Measurements from ENCODE around the gene KIAA0586. TPM values are rescaled to one million over a fixed set of nuclear protein-coding genes. Genes with fewer than 3 reads are reported as not detected.
"Not testable (repeated sequence)": the region's sequence is repeated elsewhere in the genome, so short reads cannot be mapped to it uniquely, and the experiment has no call there.

KIAA0586 gene
- polyA plus RNA-seq, 2 of the 4 experiments (the other 2 are of a cell fraction), result 10.6 to 22.2 TPM

DNA sequence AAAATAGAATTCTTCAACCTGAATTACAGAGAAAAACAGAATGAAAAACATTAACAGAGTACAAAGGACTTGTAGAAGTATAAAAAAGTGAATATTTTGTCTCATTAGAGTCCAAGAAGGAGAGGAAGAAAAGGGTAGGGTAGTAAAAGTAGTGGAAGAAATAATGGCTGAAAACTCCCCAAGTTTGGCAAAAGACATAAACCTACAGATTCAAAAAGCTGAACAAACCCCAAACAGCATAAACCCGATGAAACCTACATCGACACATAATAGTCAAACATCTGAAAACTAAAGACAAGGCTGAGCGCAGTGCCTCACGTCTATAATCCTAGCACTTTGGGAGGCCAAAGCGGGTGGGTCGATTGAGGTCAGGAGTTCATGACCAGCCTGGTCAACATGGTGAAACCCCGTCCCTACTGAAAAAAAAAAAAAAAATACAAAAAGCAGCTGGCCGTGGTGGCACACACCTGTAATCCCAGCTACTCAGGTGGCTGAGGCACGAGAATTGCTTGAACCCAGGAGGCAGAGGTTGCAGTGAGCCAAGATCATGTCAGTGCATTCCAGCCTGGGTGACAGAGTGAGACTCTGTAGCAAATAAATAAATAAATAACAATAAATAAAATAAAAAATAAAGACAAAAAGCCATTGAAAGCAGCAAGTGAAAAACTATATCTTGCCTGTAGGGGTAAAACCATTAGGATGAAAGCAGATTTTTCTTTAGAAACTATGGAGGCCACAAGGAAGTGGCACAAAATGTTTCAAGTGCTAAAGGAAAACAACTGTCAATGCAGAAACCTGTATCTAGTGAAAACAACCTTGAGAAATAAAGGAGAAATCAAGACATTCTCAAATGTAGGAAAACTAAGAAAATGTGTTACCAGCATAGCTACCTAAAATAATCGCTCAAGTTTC, 11.6 kb upstream of the KIAA0586 start (continued):
- TF ChIP-seq, protein P1, sequence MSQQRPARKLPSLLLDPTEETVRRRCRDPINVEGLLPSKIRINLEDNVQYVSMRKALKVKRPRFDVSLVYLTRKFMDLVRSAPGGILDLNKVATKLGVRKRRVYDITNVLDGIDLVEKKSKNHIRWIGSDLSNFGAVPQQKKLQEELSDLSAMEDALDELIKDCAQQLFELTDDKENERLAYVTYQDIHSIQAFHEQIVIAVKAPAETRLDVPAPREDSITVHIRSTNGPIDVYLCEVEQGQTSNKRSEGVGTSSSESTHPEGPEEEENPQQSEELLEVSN (IDR thresholded peaks at IDR 0.05; ENCODE audit: borderline replicate concordance, low read depth), result no peak
- no peak for TF ChIP-seq GATA3 (IDR thresholded peaks at IDR 0.05; ENCODE audit: borderline replicate concordance)
- TF ChIP-seq, protein P2, sequence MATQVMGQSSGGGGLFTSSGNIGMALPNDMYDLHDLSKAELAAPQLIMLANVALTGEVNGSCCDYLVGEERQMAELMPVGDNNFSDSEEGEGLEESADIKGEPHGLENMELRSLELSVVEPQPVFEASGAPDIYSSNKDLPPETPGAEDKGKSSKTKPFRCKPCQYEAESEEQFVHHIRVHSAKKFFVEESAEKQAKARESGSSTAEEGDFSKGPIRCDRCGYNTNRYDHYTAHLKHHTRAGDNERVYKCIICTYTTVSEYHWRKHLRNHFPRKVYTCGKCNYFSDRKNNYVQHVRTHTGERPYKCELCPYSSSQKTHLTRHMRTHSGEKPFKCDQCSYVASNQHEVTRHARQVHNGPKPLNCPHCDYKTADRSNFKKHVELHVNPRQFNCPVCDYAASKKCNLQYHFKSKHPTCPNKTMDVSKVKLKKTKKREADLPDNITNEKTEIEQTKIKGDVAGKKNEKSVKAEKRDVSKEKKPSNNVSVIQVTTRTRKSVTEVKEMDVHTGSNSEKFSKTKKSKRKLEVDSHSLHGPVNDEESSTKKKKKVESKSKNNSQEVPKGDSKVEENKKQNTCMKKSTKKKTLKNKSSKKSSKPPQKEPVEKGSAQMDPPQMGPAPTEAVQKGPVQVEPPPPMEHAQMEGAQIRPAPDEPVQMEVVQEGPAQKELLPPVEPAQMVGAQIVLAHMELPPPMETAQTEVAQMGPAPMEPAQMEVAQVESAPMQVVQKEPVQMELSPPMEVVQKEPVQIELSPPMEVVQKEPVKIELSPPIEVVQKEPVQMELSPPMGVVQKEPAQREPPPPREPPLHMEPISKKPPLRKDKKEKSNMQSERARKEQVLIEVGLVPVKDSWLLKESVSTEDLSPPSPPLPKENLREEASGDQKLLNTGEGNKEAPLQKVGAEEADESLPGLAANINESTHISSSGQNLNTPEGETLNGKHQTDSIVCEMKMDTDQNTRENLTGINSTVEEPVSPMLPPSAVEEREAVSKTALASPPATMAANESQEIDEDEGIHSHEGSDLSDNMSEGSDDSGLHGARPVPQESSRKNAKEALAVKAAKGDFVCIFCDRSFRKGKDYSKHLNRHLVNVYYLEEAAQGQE (IDR thresholded peaks at IDR 0.05), result no peak
- no peak for TF ChIP-seq KDM5A (IDR thresholded peaks at IDR 0.05)
- no peak for TF ChIP-seq MAZ (IDR thresholded peaks at IDR 0.05; ENCODE audit: borderline replicate concordance, low read depth, low read length)
- TF ChIP-seq, protein P3, sequence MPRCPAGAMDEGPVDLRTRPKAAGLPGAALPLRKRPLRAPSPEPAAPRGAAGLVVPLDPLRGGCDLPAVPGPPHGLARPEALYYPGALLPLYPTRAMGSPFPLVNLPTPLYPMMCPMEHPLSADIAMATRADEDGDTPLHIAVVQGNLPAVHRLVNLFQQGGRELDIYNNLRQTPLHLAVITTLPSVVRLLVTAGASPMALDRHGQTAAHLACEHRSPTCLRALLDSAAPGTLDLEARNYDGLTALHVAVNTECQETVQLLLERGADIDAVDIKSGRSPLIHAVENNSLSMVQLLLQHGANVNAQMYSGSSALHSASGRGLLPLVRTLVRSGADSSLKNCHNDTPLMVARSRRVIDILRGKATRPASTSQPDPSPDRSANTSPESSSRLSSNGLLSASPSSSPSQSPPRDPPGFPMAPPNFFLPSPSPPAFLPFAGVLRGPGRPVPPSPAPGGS (IDR thresholded peaks at IDR 0.05), result no peak
- no peak for TF ChIP-seq ZNF302 (CRISPR knock-in tag; IDR thresholded peaks at IDR 0.05)

DNA sequence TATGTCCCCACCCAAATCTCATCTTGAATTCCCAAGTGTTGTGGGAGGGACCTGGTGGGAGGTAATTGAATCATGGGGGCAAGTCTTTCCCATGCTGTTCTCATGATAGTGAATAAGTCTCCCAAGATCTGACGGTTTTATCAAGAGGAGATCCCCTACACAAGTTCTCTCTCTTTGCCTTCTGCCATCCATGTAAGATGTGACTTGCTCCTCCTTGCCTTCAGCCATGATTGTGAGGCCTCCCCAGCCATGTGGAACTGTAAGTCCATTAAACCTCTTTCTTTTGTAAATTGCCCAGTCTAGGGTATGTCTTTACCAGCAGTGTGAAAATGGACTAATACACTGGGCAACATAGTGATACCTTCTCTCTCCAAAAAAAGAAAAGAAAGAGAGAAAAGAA, 10.6 kb upstream of the KIAA0586 start:
- POLR2A ChIA-PET; H3K4me3 ChIP-seq; H3K4me2 ChIP-seq; DNase-seq (ENCODE audit: low read depth in 1 of 2, low spot score in 1 of 2); H3K27ac ChIP-seq; H3K9me3 ChIP-seq; H3K4me1 ChIP-seq; FAIRE-seq; ATAC-seq: not testable (repeated sequence)
- CTCF ChIA-PET, result interaction anchor here (0.6 kb wide), 1 partner anchor 164 kb away, joined by 3 read pairs; no protein-coding TSS in a partner anchor
- 92% methylated on average over 1 of the region's 1 CpG for WGBS (ENCODE audit: missing lambda C conversion rate)

DNA sequence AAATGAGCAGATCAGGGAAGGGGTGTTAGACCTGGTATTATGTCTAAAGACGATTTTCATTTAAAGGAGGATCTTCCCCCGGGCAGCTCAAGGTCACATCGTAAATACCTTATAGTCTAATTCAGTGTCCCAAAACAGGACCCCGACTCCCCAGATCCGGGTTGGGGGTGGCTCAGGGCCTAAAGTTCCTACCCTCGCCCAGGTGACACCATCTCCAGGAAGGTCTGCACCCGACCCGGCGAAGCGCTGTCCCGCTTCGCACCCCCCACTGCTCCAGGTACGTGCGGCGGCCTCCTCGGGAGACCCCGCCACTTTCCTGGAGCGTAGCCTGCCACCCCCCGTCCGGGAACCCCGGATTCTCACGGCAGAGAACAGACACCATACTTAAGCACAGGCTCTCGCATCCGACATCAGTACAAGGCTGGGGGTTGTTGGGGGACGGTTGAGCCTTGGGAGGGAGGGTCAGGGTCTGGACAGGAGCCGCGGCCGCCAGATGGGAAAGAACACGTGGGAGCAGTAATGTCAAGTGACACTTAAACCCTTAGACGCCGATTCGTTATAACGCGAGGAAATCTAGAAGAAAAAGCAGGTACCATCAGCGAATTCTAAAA, 744 bp upstream of the KIAA0586 start:
- H3K9me3 ChIP-seq, result no peaks in the 10 kb centered on the region
- ATAC-seq (peak; percentile 82 to 88), FAIRE-seq (no peak), DNase-seq (ENCODE audit: low read depth in 1 of 2, low spot score in 1 of 2) (peak; percentile 56 to 85)
- ChIA-PET POLR2A (interaction anchor here (0.6 to 2.3 kb wide), 9 partner anchors 9 to 210 kb away, joined by 3 to 9 read pairs (median 3); partner anchors contain the start of gene ARID4A), CTCF (interaction anchor here (1.1 to 1.6 kb wide), 3 partner anchors 12 to 40 kb away, joined by 4 to 6 read pairs (median 4); partner anchors contain the start of gene TOMM20L)
- peak overlapping the region; percentile 97 to 98 for H3K27ac ChIP-seq
- H3K4me1 ChIP-seq, result peaks cover 21% of the 10 kb centered on the region; the same call in 2 of the 3 replicates
- H3K4me2 ChIP-seq, result peak overlapping the region; percentile 64
- 3% methylated on average over 34 of the region's 35 CpGs for WGBS (ENCODE audit: missing lambda C conversion rate)
- peak overlapping the region; percentile 75 for H3K4me3 ChIP-seq
- TF ChIP-seq, protein P4, sequence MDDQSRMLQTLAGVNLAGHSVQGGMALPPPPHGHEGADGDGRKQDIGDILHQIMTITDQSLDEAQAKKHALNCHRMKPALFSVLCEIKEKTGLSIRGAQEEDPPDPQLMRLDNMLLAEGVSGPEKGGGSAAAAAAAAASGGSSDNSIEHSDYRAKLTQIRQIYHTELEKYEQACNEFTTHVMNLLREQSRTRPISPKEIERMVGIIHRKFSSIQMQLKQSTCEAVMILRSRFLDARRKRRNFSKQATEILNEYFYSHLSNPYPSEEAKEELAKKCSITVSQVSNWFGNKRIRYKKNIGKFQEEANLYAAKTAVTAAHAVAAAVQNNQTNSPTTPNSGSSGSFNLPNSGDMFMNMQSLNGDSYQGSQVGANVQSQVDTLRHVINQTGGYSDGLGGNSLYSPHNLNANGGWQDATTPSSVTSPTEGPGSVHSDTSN (IDR thresholded peaks at IDR 0.05), result 0 out of 2 replicates have a peak, but pooled peaks have one; percentile 19
- TF ChIP-seq KDM5A (IDR thresholded peaks at IDR 0.05) (peak; percentile 49; the same call in 1 of the 2 replicates), ZNF302 (CRISPR knock-in tag; IDR thresholded peaks at IDR 0.05) (no peak), POLR2AphosphoS2 (conservative IDR thresholded peaks at IDR 0.05; ENCODE audit: low read length) (no peak), CBX2 (IDR thresholded peaks at IDR 0.05; ENCODE audit: borderline replicate concordance, low read depth) (no peak), HOXB5 (CRISPR knock-in tag; IDR thresholded peaks at IDR 0.05) (0 out of 2 replicates have a peak, but pooled peaks have one; percentile 22), POLR2A (IDR thresholded peaks at IDR 0.05; ENCODE audit: low read length) (peak; percentile 44; the same call in 1 of the 2 replicates), ZC3H11A (IDR thresholded peaks at IDR 0.05) (no peak), TP53 (CRISPR knock-in tag; IDR thresholded peaks at IDR 0.05) (no peak), MYC (IDR thresholded peaks at IDR 0.05; ENCODE audit: borderline replicate concordance, low read length) (peak; percentile 63; the same call in 1 of the 2 replicates), PHF8 (IDR thresholded peaks at IDR 0.05; ENCODE audit: borderline replicate concordance, low read depth) (peak; percentile 62; the same call in 1 of the 2 replicates)
- TF ChIP-seq, protein P1 (IDR thresholded peaks at IDR 0.05; ENCODE audit: borderline replicate concordance, low read depth), result peak; percentile 83; the same call in 1 of the 2 replicates
- TF ChIP-seq, protein P5, sequence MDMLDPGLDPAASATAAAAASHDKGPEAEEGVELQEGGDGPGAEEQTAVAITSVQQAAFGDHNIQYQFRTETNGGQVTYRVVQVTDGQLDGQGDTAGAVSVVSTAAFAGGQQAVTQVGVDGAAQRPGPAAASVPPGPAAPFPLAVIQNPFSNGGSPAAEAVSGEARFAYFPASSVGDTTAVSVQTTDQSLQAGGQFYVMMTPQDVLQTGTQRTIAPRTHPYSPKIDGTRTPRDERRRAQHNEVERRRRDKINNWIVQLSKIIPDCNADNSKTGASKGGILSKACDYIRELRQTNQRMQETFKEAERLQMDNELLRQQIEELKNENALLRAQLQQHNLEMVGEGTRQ (IDR thresholded peaks at IDR 0.05), result peak; percentile 80
- TF ChIP-seq, protein P6, sequence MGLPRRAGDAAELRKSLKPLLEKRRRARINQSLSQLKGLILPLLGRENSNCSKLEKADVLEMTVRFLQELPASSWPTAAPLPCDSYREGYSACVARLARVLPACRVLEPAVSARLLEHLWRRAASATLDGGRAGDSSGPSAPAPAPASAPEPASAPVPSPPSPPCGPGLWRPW (IDR thresholded peaks at IDR 0.05), result no peak
- TF ChIP-seq, protein P7, sequence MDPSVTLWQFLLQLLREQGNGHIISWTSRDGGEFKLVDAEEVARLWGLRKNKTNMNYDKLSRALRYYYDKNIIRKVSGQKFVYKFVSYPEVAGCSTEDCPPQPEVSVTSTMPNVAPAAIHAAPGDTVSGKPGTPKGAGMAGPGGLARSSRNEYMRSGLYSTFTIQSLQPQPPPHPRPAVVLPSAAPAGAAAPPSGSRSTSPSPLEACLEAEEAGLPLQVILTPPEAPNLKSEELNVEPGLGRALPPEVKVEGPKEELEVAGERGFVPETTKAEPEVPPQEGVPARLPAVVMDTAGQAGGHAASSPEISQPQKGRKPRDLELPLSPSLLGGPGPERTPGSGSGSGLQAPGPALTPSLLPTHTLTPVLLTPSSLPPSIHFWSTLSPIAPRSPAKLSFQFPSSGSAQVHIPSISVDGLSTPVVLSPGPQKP (IDR thresholded peaks at IDR 0.05; ENCODE audit: low read depth, low read length), result no peak
- TF ChIP-seq, protein P8, sequence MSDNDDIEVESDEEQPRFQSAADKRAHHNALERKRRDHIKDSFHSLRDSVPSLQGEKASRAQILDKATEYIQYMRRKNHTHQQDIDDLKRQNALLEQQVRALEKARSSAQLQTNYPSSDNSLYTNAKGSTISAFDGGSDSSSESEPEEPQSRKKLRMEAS (IDR thresholded peaks at IDR 0.05), result peak; percentile 99

Measured in A549 (cell line).